Liver (tissue), 3 donors: Measurements from ENCODE around the gene XK.

ENCODE experiments used
- CTCF ChIP-seq: fragments of 150-350 bp; IDR thresholded peaks from 2 replicates; pipeline ENCODE4 v1.5.1; 2017; ENCODE audit warnings: improper control_type of control experiment, low read depth, low read length; ENCODE audit not compliant: missing input control
- RXRA ChIP-seq, 2 donors: IDR thresholded peaks; 2 replicates each; pipeline ENCODE4 v1.6.1; 2017 to 2018; ENCODE audit warnings: antibody characterized with exemption in 2 of 2, mild to moderate bottlenecking in 1 of 2
- YY1 ChIP-seq: IDR thresholded peaks from 2 replicates; pipeline ENCODE4 v1.6.1; 2016; ENCODE audit warnings: antibody characterized with exemption, mild to moderate bottlenecking
- donor health status: healthy.
- donor health status: healthy.

- TF ChIP-seq CTCF (no peak), RXRA (IDR thresholded peaks at IDR 0.05) (no peak), YY1 (no peak)
These were observed 6.4 kb upstream of the XK start for GRCh38 chrX:37679230-37679629.
